GM15510 (cell line): ENCODE measurements around the gene TNRC6B.

ENCODE experiments used
- POLR2A ChIP-seq: IDR thresholded peaks from 3 replicates; pipeline ENCODE4 v1.6.1; 2011; ENCODE audit warnings: borderline replicate concordance; ENCODE audit not compliant: insufficient read length; ENCODE audit errors: extremely low read depth

Gene TNRC6B

DNA sequence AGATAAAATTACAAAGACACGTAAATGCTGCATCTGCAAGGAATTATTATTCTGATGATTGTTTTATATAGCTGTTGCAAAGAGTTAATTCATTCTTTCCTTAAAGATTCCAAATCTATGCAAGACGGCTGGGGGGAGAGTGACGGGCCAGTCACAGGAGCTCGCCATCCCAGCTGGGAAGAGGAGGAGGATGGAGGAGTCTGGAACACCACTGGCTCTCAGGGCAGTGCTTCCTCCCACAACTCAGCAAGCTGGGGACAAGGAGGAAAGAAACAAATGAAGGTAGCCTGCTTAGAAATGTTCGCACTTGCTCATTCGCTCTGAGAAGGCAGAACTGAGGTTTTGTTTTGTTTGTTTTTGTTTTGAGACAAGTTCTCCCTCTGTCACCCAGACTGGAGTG, 95.6 kb downstream of the TNRC6B start:
- TF ChIP-seq POLR2A: no peak

DNA sequence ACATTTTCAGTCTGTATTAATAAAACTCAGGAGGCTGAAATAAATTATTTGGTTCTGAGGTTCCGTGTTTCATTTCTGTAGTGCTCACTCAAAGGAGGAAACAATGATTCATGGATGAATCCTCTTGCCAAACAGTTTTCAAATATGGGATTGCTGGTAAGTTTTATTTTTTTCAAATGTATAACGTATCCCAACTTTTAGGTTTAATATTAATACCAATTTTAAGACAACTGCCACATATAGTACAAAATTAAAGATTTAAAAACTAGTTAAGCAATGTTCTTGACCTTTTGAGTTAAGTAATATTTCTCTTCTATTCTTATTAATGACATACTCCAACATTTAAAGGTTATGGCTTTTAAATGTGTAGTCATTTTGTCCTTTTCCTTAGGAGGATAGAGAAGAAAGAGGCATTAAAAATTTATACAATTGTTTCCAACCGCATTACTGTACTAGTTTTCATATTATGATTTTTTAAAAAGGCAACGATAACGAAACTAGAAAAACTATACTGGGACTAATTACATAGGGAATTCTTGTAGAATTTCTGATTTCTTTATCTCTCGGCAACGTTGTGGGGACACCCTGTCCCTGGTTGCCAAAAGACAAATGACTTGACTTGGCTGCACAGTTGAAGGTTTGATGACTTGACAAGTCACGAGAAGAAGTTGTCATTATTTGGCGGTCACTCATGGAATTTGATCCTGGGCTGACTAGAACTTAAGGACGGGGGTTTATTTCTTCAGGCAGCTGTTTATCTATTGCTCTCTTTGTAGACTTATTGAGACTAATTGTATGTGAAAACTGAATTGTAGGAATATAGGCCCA, 99.5 kb downstream of the TNRC6B start:
- no peak for TF ChIP-seq POLR2A

DNA sequence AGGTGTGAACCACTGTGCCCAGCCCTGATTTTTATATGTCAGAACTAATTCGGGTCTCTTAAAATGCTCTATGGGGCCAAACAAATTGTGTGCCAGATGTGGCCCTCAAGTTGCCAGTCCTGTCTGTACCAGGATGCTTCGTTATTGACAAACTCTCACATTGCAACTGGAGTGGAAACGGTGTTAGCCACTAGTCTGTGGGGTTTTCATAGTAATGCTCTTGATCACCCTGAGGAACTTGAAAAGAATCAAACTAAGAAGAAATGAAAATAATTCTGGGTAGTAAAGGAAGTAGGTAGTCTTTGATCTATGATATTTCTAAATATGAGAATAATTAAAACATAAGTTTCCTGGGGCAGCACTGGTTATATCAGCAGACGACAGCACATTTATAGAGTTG, 101.3 kb downstream of the TNRC6B start:
- no peak for TF ChIP-seq POLR2A

DNA sequence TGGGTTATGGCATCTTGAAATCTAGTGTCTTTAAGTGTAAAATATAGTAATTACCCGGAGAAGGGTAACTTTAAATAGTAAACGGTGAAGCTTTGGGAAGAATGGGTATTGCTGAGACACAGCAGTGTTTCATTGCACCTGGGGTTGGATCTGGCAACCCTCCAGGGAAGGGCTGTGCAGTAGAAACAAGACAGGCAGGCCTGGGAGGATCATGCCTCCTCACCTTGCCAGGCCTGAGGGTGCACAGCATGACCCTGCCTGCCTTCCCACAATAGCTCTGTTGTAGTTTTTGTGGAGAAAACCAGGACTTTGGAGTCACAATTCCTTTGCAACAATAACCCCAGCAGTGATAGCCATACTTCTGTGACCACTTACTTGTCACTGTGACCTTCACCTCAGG, 104.0 kb downstream of the TNRC6B start:
- TF ChIP-seq POLR2A: no peak

DNA sequence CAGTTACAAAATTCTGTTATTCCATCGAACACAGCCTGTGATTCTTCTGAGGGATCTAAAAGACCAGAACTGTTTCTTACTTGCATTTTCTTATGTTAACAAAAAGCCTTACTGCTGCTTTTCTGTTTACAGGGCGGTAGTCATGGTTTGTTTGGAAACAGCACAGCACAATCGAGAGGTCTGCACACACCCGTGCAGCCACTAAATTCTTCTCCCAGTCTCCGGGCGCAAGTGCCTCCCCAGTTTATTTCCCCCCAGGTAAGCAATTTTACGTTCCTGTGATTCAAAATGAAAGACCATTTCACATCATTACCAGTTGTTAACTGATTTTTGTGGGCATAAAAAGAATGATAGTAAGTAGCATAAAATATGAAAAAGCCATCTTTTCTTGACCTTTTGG, 107.8 kb downstream of the TNRC6B start:
- TF ChIP-seq POLR2A: no peak

DNA sequence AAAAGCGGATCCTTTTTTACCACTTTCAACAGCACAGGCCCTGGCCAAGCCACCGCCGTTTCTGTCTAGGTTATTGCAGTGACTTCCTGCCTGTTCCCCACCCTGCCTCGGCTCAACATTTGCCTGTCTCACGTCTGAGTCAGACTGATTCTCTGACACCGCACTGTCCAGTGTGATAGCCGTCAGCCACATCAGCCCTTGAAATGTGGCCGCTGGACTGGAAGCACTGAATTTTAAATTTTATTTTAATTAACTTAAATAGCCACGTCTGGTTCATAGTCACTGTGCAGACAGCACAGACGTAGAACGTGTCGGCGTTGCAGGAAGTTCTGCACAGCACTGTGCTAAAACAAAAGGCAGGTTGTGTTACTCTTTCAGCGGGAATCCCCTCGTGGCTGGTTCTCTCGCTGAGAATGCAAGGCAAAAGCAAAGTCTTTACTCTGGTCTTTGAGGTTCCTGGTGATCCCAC, 112.3 kb downstream of the TNRC6B start:
- no peak for TF ChIP-seq POLR2A

DNA sequence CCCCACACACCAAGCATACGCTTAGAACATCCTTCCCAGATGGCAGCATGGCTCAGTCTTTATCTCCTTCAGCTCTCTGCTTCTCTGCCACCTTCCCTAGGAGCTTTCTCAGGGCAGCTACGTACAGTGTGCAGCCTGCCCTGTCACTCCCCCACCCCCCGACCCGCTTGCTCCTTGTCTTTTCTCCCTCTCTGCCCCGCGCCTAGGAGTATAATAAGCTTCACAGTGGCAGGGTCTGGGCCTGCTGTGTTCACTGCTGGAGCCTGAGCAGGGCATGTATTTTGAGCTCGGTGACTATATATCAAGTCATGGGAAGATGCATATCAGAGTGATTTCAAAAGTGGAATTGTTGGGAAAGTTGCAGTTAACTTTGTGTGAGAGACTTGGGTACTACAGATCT, 112.8 kb downstream of the TNRC6B start:
- TF ChIP-seq POLR2A: no peak

DNA sequence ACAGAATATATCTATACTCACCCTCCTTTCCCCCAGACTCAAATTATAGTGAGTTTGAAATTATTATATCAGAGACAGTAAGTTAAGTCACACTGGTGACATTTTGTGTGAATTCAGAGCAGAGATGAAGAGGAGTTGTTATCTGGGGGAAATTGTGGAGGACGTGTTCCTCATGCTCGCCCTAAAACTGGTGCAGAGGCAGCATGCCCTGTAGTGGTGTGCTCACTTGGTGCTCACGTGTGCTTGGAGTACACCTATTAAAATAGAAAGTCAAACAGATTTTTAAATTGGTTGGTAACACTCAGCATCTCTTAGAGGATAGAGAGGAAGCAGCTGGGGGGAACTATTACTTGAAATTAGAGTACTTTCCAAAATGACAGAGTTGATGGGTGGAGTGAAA, 117.0 kb downstream of the TNRC6B start:
- no peak for TF ChIP-seq POLR2A

DNA sequence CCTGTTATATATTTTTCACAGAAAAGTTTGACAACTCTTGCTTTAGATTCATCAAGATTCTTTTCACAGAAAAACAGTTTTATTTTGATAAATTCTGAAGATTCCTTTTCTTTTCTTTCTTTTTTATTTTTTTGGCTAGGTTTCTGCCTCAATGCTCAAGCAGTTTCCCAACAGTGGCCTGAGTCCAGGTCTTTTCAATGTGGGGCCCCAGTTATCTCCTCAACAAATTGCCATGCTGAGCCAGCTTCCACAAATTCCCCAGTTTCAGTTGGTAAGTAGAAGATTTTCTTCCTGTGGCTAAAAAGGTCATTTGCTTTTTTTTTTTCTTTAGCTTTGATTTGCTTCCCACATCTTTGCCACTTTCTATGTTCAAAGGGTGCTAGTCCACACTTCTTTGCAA, 122.6 kb downstream of the TNRC6B start:
- no peak for TF ChIP-seq POLR2A

DNA sequence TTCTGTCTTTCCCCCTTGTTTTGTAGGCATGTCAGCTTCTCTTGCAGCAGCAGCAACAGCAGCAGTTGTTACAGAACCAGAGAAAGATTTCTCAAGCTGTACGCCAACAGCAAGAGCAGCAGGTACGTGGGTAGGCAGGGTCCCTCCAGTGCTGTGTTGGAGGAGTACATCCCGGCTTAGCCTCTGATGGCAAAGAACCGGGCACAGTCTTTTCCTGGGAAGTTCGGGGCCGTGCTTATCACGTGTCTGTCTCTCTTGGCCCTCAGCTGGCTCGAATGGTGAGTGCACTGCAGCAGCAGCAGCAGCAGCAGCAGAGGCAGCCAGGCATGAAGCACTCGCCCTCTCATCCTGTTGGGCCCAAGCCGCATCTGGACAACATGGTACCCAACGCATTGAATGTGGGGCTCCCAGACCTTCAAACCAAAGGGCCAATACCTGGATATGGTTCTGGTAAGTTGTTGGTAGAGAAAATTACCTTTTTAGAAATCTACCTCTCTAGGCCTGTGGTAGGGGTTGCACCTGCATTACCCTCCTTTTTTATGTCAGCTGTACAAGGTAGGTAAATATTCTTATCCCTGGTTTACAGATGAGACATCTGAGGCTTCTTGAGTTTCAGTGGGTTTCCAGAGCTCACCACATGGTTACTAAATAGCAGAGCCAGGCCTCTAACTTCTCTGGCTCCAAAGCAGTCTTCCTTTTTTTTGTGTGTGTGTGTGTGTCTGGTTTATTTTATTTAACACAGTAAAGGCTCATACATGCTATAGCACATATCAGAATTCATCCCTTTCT, 123.4 kb downstream of the TNRC6B start:
- TF ChIP-seq POLR2A: no peak

DNA sequence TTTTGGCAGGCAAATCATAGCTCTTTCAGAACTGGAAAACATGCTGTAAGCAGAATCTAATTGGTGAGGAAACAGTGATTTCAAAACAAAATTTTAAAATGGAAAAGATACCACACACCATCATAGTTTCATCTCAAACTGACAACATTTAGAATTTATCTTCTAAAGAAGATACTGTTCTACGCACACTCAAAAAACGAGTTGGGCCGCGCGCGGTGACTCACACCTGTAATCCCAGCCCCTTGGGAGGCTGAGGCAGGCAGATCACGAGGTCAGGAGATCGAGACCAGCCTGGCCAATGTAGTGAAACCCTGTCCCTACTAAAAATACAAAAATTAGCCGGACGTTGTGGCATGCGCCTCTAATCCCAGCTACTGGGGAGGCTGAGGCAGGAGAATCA, 124.4 kb downstream of the TNRC6B start:
- no peak for TF ChIP-seq POLR2A

DNA sequence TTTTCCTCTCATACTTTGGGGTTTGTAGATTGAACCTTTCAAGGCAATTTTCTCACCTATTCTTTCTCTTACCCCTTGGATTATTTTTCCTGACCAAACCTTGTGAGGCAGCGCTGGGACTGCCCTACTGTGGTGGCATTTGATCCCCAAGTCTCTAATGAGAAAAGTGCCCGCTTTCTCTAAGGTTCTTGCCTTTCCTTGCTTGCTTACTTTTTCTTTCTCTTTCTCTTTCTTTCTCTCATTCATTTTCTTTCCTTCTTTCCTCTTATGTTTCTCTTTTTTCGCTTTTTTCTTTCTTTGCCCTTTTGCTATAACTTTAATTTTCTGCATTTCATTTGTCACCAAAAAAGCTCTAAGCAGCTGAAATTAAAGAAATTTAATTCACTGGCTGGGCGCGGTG, 127.9 kb downstream of the TNRC6B start:
- no peak for TF ChIP-seq POLR2A

DNA sequence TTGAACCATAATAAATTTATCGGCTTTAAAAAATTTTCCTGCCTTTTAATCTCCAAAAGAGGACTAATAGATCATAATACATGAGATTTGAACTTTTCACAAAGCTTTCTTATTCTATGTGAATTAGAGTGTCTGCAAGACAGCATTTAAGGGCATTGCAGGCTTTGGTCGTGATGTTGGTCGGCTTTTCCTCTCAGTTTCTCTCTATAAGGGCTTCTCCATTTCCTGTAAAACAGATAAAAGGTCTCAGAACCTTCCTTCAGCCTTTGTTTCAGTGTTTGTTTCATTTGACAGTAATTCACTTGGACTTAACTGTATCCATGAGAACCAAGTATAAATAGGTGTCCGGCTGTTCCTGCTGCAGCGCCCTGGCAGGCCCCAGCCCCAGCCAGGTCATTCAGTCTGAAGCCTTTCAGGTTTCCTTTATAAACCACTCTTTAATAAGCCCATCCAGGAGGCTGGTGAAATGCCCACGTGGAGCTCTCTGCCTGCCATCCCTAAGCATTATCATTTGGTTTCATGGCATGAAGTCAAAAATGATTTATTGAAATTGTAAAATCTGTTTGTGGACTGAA, 131.4 kb downstream of the TNRC6B start:
- no peak for TF ChIP-seq POLR2A

DNA sequence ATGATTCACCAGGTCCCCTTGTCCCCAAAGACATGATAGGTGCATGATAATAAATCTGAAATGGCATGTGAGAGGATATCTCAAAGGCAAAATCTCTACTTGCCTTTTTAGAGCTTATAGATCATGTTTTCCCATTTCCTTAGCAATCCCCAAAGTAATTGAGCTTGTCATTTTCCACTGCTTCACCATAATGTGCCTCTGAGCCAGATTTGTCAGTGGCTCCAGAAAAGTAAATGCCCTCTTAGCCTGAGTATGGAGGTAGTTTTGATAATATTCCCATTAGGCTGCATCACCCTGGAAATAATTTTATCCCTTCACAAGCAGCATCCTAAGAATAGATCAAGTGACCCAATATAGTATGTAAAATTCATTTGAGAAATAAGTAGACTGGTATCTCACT, 131.9 kb downstream of the TNRC6B start:
- TF ChIP-seq POLR2A: no peak

DNA sequence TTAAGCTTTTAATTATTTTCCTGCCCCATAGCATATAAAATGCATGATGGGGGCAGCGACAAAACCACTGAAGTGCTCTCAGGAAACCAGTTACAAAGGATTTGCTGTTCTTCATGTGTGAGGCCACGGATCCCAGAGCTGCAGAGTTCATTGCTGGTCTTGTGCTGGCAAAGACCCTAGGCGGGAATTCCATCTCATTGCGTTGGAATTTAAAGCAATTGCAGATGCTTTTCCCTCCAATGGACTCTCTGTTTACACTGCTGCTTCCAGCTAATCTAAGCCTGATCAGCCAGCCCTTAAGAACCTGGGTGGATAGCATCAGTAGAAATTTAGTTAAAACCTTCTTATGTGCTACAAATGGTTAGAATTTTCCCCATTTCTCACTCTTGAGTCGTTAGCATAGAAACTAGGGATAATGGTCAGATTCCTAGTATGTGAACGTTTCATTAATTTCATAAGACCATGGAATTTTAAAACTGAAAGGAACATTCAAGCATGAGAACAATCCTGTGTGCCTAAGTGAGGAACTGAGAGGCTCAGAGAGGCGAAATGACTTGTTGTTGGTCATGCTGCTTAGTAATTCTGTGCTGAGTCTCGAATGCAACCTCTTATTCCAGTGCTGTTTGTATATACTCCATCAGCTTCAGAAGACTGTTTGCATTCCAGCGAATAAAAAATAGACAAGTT, 132.5 kb downstream of the TNRC6B start:
- TF ChIP-seq POLR2A: no peak
